Spleen (tissue), 11 donors: Measurements from ENCODE around the gene PELI2. TPM values are rescaled to one million over a fixed set of nuclear protein-coding genes. Genes with fewer than 3 reads are reported as not detected.

Experiments used
- DNase-seq: peaks from one replicate; pipeline ENCODE4 v3.0.0-alpha.2; 2020
- H3K27ac ChIP-seq, 8 donors: fragments of 200-600 bp; sonication (generic) in 7 of 8; 1 replicate in 4 of 8; 2 replicates in 4 of 8; pipeline versions ENCODE4 v1.5.0 to v1.8.0; 2016 to 2021; ENCODE audit warnings: inconsistent platforms in 4 of 8, mild to moderate bottlenecking in 4 of 8, moderate library complexity in 1 of 8
- H3K27me3 ChIP-seq, 7 donors: fragments of 200-600 bp; sonication (generic) in 6 of 7; replicated peaks in 1 of 7; 1 replicate in 4 of 7; 2 replicates in 3 of 7; pipeline versions ENCODE4 v1.5.0 to v1.8.0; 2016 to 2021; ENCODE audit warnings: inconsistent platforms in 3 of 7, mild to moderate bottlenecking in 1 of 7
- H3K36me3 ChIP-seq, 6 donors: fragments of 200-600 bp; sonication (generic) in 5 of 6; 1 replicate in 4 of 6; 2 replicates in 2 of 6; pipeline versions ENCODE4 v1.5.0 to v1.8.0; 2016 to 2021; ENCODE audit warnings: inconsistent platforms in 2 of 6
- H3K4me1 ChIP-seq, 6 donors: fragments of 200-600 bp; sonication (generic) in 5 of 6; 1 replicate in 3 of 6; 2 replicates in 3 of 6; pipeline versions ENCODE4 v1.5.0 to v1.8.0; 2016 to 2021; ENCODE audit warnings: inconsistent platforms in 3 of 6
- H3K4me3 ChIP-seq, 8 donors: fragments of 200-600 bp; sonication (generic) in 7 of 8; 1 replicate in 4 of 8; 2 replicates in 4 of 8; pipeline versions ENCODE4 v1.5.0 to v1.8.0; 2016 to 2021; ENCODE audit warnings: inconsistent platforms in 4 of 8, mild to moderate bottlenecking in 4 of 8, moderate library complexity in 2 of 8
- H3K9me3 ChIP-seq, 8 donors: fragments of 200-600 bp; sonication (generic) in 7 of 8; 1 replicate in 4 of 8; 2 replicates in 4 of 8; pipeline versions ENCODE4 v1.5.0 to v1.8.0; 2016 to 2021; ENCODE audit warnings: inconsistent platforms in 4 of 8
- POLR2A ChIP-seq, 3 donors: fragments of 450-650 bp; IDR thresholded peaks; one replicate each; pipeline ENCODE4 v1.5.1; 2017; ENCODE audit warnings: antibody characterized with exemption in 3 of 3, mild to moderate bottlenecking in 1 of 3
- POLR2AphosphoS5 ChIP-seq, 3 donors: sonication (generic); formaldehyde crosslinking; IDR thresholded peaks; one replicate each; pipeline ENCODE4 v1.5.1; 2017; ENCODE audit warnings: antibody characterized with exemption in 3 of 3
- WGBS, 5 donors: extraction: QIAGEN DNeasy Blood & Tissue Kit in 3 of 5; methylation state at CpG; one replicate each; pipeline versions ENCODE4 v1.1.5 to v1.1.7; 2013 to 2018; 5-methylcytosine and 5-hydroxymethylcytosine counted together
- intact Hi-C: fragments of 100-400 bp; cut with DNase I; formaldehyde crosslinking; loops from one replicate; pipeline ENCODE4 v1.15.0; 2023; ENCODE audit warnings: low total_unique reads
- polyA plus RNA-seq, 3 donors: library from polyadenylated mRNA; stranded (reverse); fragments of 200-250 nt; gene quantifications; one replicate each; pipeline ENCODE4 v1.2.1, GENCODE V29; 2013
- total RNA-seq, 7 donors: library from RNA; depleted of rRNA in 3 of 7; stranded (reverse); fragments of >200 nt in 3 of 7; fragmentation: NEBNext Ultra II Directional in 4 of 7; extraction: Animal tissue kit (Norgen Biotek cat#: 25700) in 4 of 7; gene quantifications; one replicate each; pipeline versions ENCODE4 v1.1.0 to v1.2.1, GENCODE V29; 2016 to 2021
- TF ChIP-seq, protein P1 (sequence below), 11 experiments: fragments of 200-600 bp in 7 of 11; fragments of 450-650 bp in 4 of 11; sonication (generic) in 4 of 11; IDR thresholded peaks in 8 of 11; conservative IDR thresholded peaks in 3 of 11; 1 replicate in 7 of 11; 2 replicates in 4 of 11; pipeline versions ENCODE4 v1.4.0 to v1.8.0; 2016 to 2021; ENCODE audit warnings: antibody characterized with exemption in 11 of 11, inconsistent platforms in 4 of 11, mild to moderate bottlenecking in 1 of 11
- donor health status: healthy with polysubstance abuse.
- donor health status: DM: no; HTN: no; CAD: no; lungs with moderate emphysema.
- donor health status: DM: no; HTN: no; CAD: no.
- donor health status: Bipolar disorder and iron deficiency.
- donor health status: healthy.
- donor health status: DM: no; HTN: no; CAD: no.
- donor health status: DM: yes; HTN: yes; CAD: no.

PELI2 gene
- total and polyA plus RNA-seq, 10 donors, result 2.1 to 25.3 (median 18.0) TPM

DNA sequence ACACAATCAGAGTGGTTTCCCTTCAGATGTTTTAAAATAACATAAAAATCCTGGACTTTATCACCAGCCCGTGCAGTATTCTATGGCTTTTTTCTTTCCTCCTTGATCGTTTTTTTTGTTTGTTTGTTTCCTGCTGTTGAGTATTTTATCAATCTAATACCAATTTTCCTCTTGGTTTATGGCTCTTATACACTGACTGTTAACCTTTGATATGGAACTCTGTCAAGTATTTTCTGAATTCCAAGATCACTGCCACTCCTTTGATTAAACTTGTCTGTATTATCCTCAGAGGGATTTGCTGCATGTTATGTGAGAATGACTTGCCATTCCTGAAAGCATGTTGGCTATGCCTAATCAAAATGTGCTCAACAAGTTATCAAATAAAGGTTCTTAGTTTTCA lies 88.4 kb downstream of the PELI2 start:
- TF ChIP-seq, protein P1, sequence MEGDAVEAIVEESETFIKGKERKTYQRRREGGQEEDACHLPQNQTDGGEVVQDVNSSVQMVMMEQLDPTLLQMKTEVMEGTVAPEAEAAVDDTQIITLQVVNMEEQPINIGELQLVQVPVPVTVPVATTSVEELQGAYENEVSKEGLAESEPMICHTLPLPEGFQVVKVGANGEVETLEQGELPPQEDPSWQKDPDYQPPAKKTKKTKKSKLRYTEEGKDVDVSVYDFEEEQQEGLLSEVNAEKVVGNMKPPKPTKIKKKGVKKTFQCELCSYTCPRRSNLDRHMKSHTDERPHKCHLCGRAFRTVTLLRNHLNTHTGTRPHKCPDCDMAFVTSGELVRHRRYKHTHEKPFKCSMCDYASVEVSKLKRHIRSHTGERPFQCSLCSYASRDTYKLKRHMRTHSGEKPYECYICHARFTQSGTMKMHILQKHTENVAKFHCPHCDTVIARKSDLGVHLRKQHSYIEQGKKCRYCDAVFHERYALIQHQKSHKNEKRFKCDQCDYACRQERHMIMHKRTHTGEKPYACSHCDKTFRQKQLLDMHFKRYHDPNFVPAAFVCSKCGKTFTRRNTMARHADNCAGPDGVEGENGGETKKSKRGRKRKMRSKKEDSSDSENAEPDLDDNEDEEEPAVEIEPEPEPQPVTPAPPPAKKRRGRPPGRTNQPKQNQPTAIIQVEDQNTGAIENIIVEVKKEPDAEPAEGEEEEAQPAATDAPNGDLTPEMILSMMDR (IDR thresholded peaks at IDR 0.05 in 8 of 11, conservative IDR thresholded peaks at IDR 0.05 in 3 of 11), result no peak
- no peak for TF ChIP-seq POLR2A (IDR thresholded peaks at IDR 0.05)
- TF ChIP-seq POLR2AphosphoS5 (IDR thresholded peaks at IDR 0.05), result no peak
- Histone ChIP-seq H3K4me1 (peaks cover 0 to 25% (median 4%) of the 10 kb centered on the region in 6 donors), H3K36me3 (no peaks in the 10 kb centered on the region), H3K27ac (no peak overlapping the region), H3K4me3 (no peak overlapping the region), H3K9me3 (no peaks in the 10 kb centered on the region), H3K27me3 (no peaks in the 10 kb centered on the region)
- 32 to 57% (median 48%) methylated on average over 2 of the region's 2 CpGs for WGBS, 5 donors
- intact Hi-C loops, result no loop called here
- DNase-seq, result no peak

DNA sequence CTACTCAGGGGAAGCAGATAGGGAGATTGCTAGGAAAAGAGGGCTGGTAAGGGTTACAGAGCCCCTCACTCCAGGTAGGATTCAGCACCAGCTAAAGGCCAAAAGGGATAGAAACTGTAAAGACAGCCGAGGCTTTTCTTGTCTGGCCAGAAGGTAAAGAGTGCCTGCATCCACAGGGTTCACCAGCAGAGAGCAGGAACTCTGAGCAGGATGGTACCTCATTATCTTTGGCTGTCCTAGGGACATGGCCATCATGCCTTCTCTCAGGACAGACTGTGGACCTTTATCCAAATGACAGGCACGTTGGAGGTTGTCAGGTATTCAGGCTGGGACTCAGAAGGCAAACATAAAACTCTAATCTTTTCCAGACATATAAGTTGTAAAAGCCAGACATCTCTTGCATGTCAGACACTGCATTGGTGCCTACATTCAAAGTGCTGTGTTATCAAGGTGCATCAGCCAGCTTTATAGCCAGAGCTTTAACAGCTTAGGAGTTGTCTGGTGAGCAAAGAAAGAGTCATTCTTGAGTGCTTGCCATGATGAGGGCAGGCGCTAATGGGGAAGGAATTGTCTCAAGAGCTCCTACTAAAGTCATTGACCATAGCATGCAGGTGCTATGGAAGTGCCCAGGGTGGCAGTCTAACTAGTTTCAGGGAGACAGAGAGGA lies 89.5 kb downstream of the PELI2 start:
- WGBS, 5 donors, result 68 to 90% (median 79%) methylated on average over 3 of the region's 3 CpGs
- H3K4me3 ChIP-seq, result no peak overlapping the region
- no peaks in the 10 kb centered on the region for H3K36me3 ChIP-seq
- H3K27ac ChIP-seq, result no peak overlapping the region
- peaks cover 0 to 25% (median 4%) of the 10 kb centered on the region in 6 donors for H3K4me1 ChIP-seq
- no peak for DNase-seq
- intact Hi-C loops, result no loop called here
- no peaks in the 10 kb centered on the region for H3K9me3 ChIP-seq
- TF ChIP-seq POLR2A (IDR thresholded peaks at IDR 0.05), result no peak
- no peak for TF ChIP-seq POLR2AphosphoS5 (IDR thresholded peaks at IDR 0.05)
- TF ChIP-seq, protein P1 (IDR thresholded peaks at IDR 0.05 in 8 of 11, conservative IDR thresholded peaks at IDR 0.05 in 3 of 11), result no peak
- H3K27me3 ChIP-seq, result no peaks in the 10 kb centered on the region

DNA sequence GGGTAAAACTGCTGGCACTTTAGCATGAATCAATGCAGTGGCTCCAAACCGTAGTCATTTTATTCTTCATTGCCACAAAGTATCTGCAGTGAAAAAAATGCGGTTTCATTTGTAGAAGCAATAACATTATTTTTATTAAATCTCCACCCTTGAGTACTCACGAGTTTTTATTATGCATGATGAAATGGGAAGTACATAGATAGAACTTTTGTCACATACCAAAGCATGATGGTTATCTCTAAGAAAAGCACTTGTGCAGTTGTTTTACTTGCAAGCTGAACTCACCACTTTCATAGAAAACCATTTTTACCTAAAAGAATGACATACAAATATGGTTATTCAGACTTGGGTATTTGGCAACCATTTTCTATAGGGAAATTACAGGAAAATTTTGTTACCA lies 90.3 kb downstream of the PELI2 start:
- no peaks in the 10 kb centered on the region for H3K36me3 ChIP-seq
- no peak for TF ChIP-seq POLR2A (IDR thresholded peaks at IDR 0.05)
- no peak for TF ChIP-seq POLR2AphosphoS5 (IDR thresholded peaks at IDR 0.05)
- TF ChIP-seq, protein P1 (IDR thresholded peaks at IDR 0.05 in 8 of 11, conservative IDR thresholded peaks at IDR 0.05 in 3 of 11), result no peak
- H3K27me3 ChIP-seq, result no peaks in the 10 kb centered on the region
- intact Hi-C loops, result no loop called here
- H3K4me3 ChIP-seq, result no peak overlapping the region
- 64 to 82% (median 74%) methylated on average over 3 of the region's 3 CpGs for WGBS, 5 donors
- no peak for DNase-seq
- H3K27ac ChIP-seq, result no peak overlapping the region
- no peaks in the 10 kb centered on the region for H3K9me3 ChIP-seq
- peaks cover 0 to 25% (median 4%) of the 10 kb centered on the region in 6 donors for H3K4me1 ChIP-seq

DNA sequence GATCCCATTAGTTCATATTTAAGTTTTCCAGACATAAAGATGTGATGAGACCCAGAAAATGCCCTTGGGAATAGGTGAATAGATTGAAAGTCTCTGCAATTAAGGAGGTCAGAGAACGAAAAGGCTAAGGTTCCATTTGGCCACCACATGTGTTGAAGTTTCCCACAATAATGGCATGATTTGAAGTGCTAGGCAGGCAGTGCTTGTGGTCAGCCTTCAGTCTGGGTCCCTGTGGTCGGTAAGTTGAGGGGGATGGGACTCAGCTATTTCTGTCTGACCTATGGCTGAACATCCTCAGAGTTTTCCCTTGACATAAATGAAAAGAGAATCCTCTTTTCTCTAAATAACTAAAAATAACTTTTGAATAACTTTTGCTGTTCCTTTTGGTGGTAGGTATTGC lies 92.4 kb downstream of the PELI2 start:
- H3K27me3 ChIP-seq, result no peaks in the 10 kb centered on the region
- H3K4me3 ChIP-seq, result no peak overlapping the region
- intact Hi-C loops, result no loop called here
- TF ChIP-seq POLR2A (IDR thresholded peaks at IDR 0.05), result no peak
- TF ChIP-seq POLR2AphosphoS5 (IDR thresholded peaks at IDR 0.05), result no peak
- no peaks in the 10 kb centered on the region for H3K36me3 ChIP-seq
- no peaks in the 10 kb centered on the region for H3K9me3 ChIP-seq
- 63 to 78% (median 74%) methylated on average over 2 of the region's 2 CpGs for WGBS, 5 donors
- DNase-seq, result no peak
- no peak overlapping the region for H3K27ac ChIP-seq
- peaks cover 0 to 17% (median 3%) of the 10 kb centered on the region in 6 donors for H3K4me1 ChIP-seq
